OCI-LY7 (cell line): ENCODE measurements around the gene SPATA17.

Source experiments
- CTCF ChIP-seq: fragments of 200-600 bp; sonication (generic); conservative IDR thresholded peaks from 2 replicates; pipeline ENCODE4 v1.5.1; 2014; ENCODE audit warnings: mild to moderate bottlenecking, antibody characterized with exemption, low read length, moderate library complexity, mixed read lengths
- EZH2phosphoT487 ChIP-seq: fragments of 200-600 bp; sonication (generic); IDR thresholded peaks from 2 replicates; pipeline ENCODE4 v1.6.1; 2018; ENCODE audit warnings: low read depth, borderline replicate concordance, mild to moderate bottlenecking, mixed run types, antibody characterized with exemption, low read length, moderate library complexity, mixed read lengths

- TF ChIP-seq CTCF = no peak
- TF ChIP-seq EZH2phosphoT487 = no peak
These were observed 138.6 kb downstream of the SPATA17 start for GRCh38 chr1:217769768-217770167.
